Glutamatergic neuron (in vitro differentiated cells): Measurements from ENCODE around the gene CELF5. TPM values are rescaled to one million over a fixed set of nuclear protein-coding genes. Genes with fewer than 3 reads are reported as not detected.
"Not testable (repeated sequence)": the region's sequence is repeated elsewhere in the genome, so short reads cannot be mapped to it uniquely, and the experiment has no call there.

Experiments
- DNase-seq: peaks from one replicate; pipeline ENCODE4 v3.0.0; 2022
- H3K27ac Mint-ChIP-seq: one replicate; pipeline ENCODE4 v1.8.0; 2020; ENCODE audit warnings: mild to moderate bottlenecking, mixed read lengths, inconsistent platforms; ENCODE audit not compliant: unreplicated experiment
- H3K27me3 Mint-ChIP-seq: one replicate; pipeline ENCODE4 v1.8.0; 2020; ENCODE audit warnings: mild to moderate bottlenecking, moderate library complexity, mixed read lengths, inconsistent platforms; ENCODE audit not compliant: unreplicated experiment
- H3K36me3 Mint-ChIP-seq: one replicate; pipeline ENCODE4 v1.8.0; 2020; ENCODE audit warnings: mild to moderate bottlenecking, mixed read lengths, inconsistent platforms; ENCODE audit not compliant: unreplicated experiment
- H3K4me1 Mint-ChIP-seq: one replicate; pipeline ENCODE4 v1.8.0; 2020; ENCODE audit warnings: mild to moderate bottlenecking, low read depth, mixed read lengths, inconsistent platforms; ENCODE audit not compliant: unreplicated experiment
- H3K4me3 Mint-ChIP-seq: one replicate; pipeline ENCODE4 v1.8.0; 2020; ENCODE audit warnings: mild to moderate bottlenecking, mixed read lengths, inconsistent platforms; ENCODE audit not compliant: unreplicated experiment
- H3K9me3 Mint-ChIP-seq: one replicate; pipeline ENCODE4 v1.8.0; 2020; ENCODE audit warnings: mild to moderate bottlenecking, moderate library complexity, mixed read lengths, inconsistent platforms; ENCODE audit not compliant: unreplicated experiment
- CTCF ChIP-seq: fragments of 200-600 bp; sonication (generic); IDR thresholded peaks from one replicate; pipeline ENCODE4 v1.5.0; 2021; ENCODE audit not compliant: partially characterized antibody, unreplicated experiment
- total RNA-seq: library from RNA; stranded (reverse); fragmentation: NEBNext Ultra II Directional; extraction: Animal tissue kit (Norgen Biotek cat#: 25700); gene quantifications from one replicate; pipeline ENCODE4 v1.2.1, GENCODE V29; 2021; ENCODE audit not compliant: unreplicated experiment

The CELF5 gene
- total RNA-seq, 1 donor from 2014 or later: 12.5 TPM

GRCh38 chr19:3333662-3334061, 109.2 kb downstream of the CELF5 start:
- no peak for DNase-seq
- Mint-ChIP-seq H3K27me3 (peaks cover 8% of the 10 kb centered on the region), H3K4me1 (no peaks in the 10 kb centered on the region)

GRCh38 chr19:3334749-3335430, 110.4 kb downstream of the CELF5 start:
- not testable (repeated sequence) for H3K4me1 Mint-ChIP-seq, DNase-seq, H3K27me3 Mint-ChIP-seq, H3K36me3 Mint-ChIP-seq, H3K27ac Mint-ChIP-seq, H3K9me3 Mint-ChIP-seq, H3K4me3 Mint-ChIP-seq

More at GRCh38 chr19:3333662-3334061, 109.2 kb downstream of the CELF5 start:
- Mint-ChIP-seq H3K4me3 (no peak overlapping the region), H3K9me3 (peaks cover 3% of the 10 kb centered on the region), H3K36me3 (no peaks in the 10 kb centered on the region), H3K27ac (no peak overlapping the region)
- no peak for TF ChIP-seq CTCF

DNA sequence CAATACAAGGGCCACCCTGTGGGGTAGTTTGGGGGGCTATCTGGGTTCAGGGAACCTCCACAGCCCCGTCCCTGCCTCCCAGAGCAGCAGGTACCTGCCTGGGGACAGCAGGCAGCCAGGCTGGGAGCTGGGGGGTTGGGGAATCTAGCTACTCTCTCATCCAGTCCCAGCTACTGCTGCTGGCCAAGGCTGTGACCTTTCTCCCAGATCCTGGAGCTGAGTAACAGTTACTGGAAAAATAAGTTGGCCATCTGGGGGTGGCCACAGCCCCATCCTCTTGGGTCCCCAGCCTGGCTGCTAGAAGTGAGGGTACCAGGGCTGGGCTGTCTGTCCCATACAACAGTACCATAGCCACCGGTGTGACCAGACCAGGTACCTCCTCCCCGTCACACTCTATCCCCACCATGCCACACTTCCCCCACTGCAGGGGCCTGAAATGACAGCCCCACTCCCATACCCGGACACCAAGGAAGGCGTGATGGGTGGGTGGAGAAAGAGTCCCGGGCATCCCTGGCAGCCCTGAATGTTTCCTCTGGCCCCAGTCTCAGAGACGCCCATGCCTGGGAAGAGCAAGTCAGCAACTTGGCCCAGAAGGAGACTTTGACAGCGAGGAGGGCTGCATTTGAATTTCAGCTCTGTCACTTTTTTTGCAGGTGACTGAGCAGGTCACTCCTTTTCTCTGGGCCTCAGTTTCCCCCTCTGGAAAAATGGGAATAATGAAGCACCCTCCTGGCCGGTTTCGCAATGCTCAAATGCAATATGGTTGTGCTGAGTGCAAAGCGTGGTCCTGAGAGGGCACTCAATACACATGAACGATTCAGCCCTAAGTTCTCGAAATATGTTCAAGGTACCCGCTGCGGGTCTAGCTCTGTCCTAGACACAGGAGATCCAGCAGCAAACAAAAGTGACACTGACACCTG, 111.2 kb downstream of the CELF5 start:
- no peak overlapping the region for H3K27ac Mint-ChIP-seq
- peaks cover 10% of the 10 kb centered on the region for H3K27me3 Mint-ChIP-seq

DNA sequence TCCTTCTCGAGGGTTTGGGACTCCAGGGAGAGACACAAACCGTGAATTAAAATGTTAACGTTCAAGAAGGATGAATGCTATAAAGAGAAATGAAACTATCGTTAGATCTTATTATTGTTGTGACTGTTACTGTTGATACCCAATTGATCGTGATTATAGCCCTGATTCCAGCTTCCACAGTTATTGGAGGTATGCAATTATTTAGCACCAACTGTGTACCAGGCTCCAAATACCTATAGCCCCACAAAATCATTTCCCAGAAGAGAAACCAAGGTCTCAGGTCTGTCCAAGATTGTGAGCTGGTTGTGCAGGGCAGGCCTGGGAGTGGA, 111.9 kb downstream of the CELF5 start:
- H3K4me1 Mint-ChIP-seq: no peaks in the 10 kb centered on the region

More for the DNA sequence above, 111.2 kb downstream of the CELF5 start:
- H3K4me1 Mint-ChIP-seq: no peaks in the 10 kb centered on the region
- no peak for TF ChIP-seq CTCF
- H3K4me3 Mint-ChIP-seq: no peak overlapping the region
- no peak for DNase-seq
- H3K9me3 Mint-ChIP-seq: peaks cover 3% of the 10 kb centered on the region
- no peaks in the 10 kb centered on the region for H3K36me3 Mint-ChIP-seq

More for the DNA sequence above, 111.9 kb downstream of the CELF5 start:
- Mint-ChIP-seq H3K4me3 (no peak overlapping the region), H3K27me3 (peaks cover 10% of the 10 kb centered on the region), H3K36me3 (no peaks in the 10 kb centered on the region), H3K27ac (no peak overlapping the region), H3K9me3 (peaks cover 3% of the 10 kb centered on the region)
- no peak for TF ChIP-seq CTCF
- DNase-seq: no peak
